ENCODE data around the gene TDRD6. TPM values are rescaled to one million over a fixed set of nuclear protein-coding genes. Genes with fewer than 3 reads are reported as not detected.

The TDRD6 gene
- total RNA-seq, 1 donor from 2014 or later: 0.73 TPM

- no peak for DNase-seq (ENCODE audit: low spot score)
Observed at GRCh38 chr6:46688117-46688965, 656 bp downstream of the TDRD6 start.

DNA sequence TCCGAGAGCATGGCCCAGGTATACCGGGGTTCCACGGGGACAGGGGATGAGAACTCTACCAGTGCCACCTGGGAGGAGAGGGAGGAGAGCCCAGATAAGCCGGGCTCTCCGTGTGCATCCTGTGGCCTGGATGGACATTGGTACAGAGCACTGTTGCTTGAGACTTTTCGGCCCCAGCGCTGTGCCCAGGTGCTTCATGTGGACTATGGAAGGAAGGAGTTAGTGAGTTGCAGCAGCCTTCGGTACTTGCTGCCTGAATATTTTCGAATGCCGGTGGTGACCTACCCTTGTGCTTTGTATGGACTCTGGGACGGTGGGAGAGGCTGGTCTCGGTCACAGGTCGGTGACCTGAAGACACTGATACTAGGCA lies 1.3 kb downstream of the TDRD6 start:
- DNase-seq (ENCODE audit: low spot score): no peak

DNA sequence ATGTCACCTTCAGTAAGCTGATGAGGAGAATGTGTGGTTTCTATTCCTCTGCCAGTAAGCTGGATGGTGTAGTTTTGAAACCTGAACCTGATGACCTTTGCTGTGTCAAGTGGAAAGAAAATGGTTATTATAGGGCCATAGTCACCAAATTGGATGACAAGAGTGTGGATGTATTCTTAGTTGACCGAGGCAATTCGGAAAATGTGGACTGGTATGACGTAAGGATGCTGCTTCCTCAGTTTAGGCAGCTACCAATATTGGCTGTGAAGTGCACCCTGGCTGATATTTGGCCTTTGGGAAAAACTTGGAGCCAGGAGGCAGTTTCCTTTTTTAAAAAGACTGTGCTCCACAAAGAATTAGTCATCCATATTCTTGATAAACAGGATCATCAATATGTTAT lies 2.0 kb downstream of the TDRD6 start:
- DNase-seq (ENCODE audit: low spot score): no peak

- DNase-seq (ENCODE audit: low spot score): no peak
Observed at GRCh38 chr6:46690141-46690755, 2.6 kb downstream of the TDRD6 start.

GRCh38 chr6:46690911-46691451 lies 3.3 kb downstream of the TDRD6 start:
- no peak for DNase-seq (ENCODE audit: low spot score)

GRCh38 chr6:46699970-46700369 lies 12.3 kb downstream of the TDRD6 start:
- no peak for DNase-seq (ENCODE audit: low spot score)

- DNase-seq (ENCODE audit: low spot score): no peak
Observed at GRCh38 chr6:46704562-46704961, 16.9 kb downstream of the TDRD6 start.

GRCh38 chr6:46706464-46706863 lies 18.8 kb downstream of the TDRD6 start:
- DNase-seq (ENCODE audit: low spot score): no peak

GRCh38 chr6:46711491-46711890 lies 23.8 kb downstream of the TDRD6 start:
- DNase-seq (ENCODE audit: low spot score): no peak

DNA sequence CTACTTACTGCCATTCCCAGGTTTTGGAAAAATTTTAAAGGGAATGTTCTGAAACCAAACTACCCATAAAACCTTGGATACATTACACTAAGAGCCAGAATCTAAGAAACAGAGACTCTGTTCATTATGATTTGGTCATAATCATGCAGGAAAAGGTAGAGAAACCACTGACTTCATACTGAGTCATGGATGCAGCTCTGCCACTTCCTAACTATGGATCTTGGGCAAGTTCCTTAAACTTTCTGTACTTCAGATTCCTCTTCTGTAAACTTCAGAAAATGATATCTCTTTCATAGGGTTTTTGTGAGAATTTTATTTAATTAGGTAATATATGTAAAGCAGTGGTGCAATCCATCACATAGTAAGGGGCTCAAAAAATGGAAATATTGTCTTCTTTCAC lies 27.5 kb downstream of the TDRD6 start:
- no peak for DNase-seq (ENCODE audit: low spot score)

- no peak for DNase-seq (ENCODE audit: low spot score)
Observed at GRCh38 chr6:46719099-46719498, 31.4 kb downstream of the TDRD6 start.

DNA sequence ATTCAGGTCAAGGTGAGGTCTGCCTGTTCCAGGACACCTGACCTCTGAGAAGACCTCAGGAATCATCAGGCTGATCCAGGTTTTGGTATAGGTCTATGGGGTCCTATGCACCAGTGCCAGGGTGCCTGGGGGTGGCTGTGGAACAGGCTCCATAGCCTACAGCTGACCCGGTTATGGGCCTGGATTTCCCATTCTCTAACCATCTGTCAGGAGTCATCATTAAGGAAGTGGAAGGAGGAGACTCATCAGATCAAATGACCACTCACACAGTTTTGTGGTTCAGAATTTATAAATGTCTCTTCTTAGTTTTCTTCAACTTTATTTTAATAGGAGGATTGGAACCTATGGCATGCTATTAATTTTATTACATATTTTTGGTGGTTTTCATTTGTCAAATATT lies 32.7 kb downstream of the TDRD6 start:
- no peak for DNase-seq (ENCODE audit: low spot score)

- DNase-seq (ENCODE audit: low spot score): no peak
Observed at GRCh38 chr6:46729787-46730326, 42.2 kb downstream of the TDRD6 start.

DNA sequence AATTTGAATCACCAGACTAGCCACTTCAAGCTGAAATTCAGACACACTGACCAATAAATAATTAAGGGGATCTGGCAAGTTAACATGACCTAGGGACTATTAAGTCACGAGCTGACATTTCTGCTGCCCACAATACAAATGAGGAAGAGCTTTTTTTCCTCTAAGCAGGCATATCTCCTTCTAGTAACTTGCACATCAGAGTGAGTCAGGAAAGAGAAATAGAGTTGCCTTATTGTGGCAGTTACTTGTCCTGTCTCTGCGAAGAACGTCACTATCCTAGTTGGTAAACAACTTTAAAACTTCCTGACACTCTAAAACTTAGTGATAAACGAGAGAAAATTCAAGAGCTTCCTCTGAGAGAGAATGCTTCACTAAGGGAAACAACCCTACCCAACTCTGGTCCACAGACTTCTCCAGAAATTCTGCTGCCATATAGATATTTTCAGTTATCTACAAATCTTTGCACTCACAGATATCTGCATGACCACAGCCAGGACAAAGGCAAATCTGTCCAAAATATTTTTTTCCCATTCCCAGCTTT lies 43.3 kb downstream of the TDRD6 start:
- no peak for DNase-seq (ENCODE audit: low spot score)

DNA sequence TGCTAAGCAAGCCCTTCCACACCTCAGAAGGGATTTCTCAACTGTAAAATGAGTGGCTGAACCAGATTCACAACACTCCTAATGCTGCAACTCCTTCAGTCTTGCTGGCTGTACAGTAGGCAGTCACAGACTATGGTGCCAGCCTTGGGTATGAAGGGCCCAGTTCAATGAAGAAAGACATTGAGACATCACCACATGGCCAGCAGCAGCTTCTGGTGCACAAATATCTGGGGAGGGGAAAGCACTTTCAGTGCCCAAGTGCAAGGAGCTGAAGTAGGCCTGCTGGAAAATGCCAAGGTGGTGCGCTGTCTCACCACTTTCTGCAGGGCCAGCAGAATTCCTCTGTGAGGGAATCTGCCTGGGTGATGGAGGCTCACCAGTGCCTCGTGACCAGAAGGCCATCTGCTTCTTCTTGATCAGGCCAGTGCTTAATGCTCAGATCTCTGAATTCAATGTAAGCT lies 45.7 kb downstream of the TDRD6 start:
- DNase-seq (ENCODE audit: low spot score): no peak

GRCh38 chr6:46734867-46735719 lies 47.4 kb downstream of the TDRD6 start, which contains the start of gene PLA2G7:
TSS of gene PLA2G7 (minus strand) at chr6:46735375. CDS start at chr6:46722891, 12,484 bp downstream.
- DNase-seq (ENCODE audit: low spot score): peak; percentile 63

DNA sequence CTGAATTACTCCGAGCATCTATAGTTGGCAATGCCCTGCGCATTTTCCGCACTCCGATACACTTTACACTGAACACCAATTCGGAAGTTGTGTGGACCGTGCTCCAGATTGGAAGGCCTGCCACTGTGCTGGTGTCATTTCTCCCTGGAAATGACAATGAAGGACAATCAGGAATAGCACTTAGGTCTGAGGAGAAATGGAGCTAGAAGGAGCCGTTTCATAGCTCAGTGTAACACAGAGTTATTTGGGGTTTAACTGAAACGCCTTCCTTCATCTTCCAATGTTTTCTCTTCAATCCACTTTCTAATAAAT lies 48.0 kb downstream of the TDRD6 start:
- DNase-seq (ENCODE audit: low spot score): no peak

DNA sequence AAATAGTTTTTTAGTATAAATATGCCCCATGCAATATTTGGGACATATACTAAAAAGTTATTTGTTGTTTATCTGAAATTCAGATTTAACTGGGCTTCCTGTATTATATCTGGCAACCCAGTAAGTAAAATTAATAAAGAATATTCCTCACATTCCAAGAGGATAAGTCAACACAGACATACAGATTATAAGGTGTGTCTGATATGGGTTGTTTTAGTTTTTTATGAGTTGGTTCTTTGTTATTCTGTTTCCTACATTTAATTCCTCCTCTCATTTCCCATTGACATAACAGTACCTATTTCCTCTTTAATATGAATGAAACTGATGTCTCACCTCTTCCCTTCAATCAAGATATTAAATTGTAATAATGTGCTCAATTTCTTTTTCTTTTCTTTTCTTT lies 49.2 kb downstream of the TDRD6 start:
- no peak for DNase-seq (ENCODE audit: low spot score)

DNA sequence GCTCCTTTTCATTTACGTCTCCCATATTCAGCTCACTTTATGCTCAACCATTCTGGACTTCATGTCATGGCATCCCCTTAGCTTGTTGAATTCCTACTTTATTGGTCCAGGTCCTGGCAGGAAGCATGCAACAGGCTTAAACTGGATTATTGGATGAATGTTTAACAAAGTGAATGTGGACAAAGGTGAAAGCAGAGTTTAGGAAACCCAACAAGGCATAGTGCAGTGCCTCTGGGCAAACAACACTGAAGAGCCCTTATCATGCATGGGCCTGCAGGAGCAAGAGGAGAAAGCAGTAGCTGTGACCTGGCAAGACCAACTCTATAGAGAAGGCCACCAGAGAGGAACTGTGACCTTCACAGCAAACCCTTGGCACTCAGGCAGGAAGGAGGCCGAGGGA lies 53.8 kb downstream of the TDRD6 start:
- DNase-seq (ENCODE audit: low spot score): no peak

- DNase-seq (ENCODE audit: low spot score): no peak
Observed at GRCh38 chr6:46741910-46742309, 54.2 kb downstream of the TDRD6 start.

DNA sequence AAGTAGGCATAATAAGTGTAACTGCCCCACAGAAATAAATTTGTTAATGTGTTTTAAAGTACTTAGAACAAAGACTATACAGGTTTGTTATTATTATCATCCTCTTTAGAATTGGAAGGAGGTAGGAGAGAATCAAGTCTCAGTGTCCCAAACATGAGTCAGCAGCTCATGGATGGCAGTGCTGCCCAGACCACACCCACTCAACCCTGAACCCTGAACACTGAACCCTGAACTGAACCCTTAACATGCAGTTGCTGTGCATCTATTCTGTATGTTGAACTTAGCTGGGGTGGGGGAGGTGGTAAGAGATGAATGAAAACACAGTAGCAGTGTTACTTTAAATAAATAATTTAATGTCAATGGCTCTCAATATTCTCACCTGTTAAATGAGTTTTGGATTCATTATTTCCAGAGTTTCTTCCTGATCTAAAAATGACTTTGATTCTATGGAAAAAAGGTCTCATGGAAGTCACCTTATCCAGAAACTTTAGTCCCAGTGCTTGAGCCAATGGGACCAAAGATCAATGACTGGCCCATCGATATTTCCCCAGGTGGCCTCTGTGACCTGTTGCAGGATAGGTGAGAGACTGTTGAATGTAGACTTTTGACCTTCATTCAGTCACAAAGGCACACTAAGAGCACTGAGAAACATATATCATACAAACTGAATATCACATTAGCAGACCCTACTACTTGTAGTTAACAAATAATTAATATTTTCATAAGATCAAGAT lies 55.9 kb downstream of the TDRD6 start:
- DNase-seq (ENCODE audit: low spot score): no peak

Measured in ureter (tissue), 1 donor.